ENCODE results near the gene NKX1-2.
A peak's percentile ranks its signal among the peaks of the same experiment; 100 is the strongest.

NKX1-2 gene

DNA sequence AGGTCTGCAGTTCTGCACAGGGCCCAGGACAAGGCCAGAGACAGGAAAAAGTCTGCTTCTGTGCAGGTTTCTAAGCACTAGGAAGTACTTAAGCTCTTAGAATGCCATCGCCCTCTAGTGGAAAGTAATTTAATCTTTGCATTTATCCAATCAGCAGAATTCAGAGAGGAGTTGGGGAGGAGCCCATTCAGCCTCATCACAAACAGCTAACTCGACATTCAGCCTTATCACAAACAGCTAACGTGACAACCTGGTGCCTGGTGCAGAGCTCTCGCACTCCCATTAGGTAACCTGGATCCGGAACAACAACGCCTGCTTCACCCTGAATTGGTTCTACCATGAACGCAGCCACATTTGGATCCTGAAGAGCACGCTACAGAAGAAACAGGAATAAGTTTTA is 46.3 kb downstream of the NKX1-2 start:
- TF ChIP-seq, protein P1, sequence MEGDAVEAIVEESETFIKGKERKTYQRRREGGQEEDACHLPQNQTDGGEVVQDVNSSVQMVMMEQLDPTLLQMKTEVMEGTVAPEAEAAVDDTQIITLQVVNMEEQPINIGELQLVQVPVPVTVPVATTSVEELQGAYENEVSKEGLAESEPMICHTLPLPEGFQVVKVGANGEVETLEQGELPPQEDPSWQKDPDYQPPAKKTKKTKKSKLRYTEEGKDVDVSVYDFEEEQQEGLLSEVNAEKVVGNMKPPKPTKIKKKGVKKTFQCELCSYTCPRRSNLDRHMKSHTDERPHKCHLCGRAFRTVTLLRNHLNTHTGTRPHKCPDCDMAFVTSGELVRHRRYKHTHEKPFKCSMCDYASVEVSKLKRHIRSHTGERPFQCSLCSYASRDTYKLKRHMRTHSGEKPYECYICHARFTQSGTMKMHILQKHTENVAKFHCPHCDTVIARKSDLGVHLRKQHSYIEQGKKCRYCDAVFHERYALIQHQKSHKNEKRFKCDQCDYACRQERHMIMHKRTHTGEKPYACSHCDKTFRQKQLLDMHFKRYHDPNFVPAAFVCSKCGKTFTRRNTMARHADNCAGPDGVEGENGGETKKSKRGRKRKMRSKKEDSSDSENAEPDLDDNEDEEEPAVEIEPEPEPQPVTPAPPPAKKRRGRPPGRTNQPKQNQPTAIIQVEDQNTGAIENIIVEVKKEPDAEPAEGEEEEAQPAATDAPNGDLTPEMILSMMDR (IDR thresholded peaks at IDR 0.05; ENCODE audit: low read depth, low read length, missing control alignments), result peak; percentile 67
- peak; percentile 67 for DNase-seq (ENCODE audit: low read depth)
- no peak overlapping the region for H3K4me3 ChIP-seq (ENCODE audit: low read depth, low read length)

DNA sequence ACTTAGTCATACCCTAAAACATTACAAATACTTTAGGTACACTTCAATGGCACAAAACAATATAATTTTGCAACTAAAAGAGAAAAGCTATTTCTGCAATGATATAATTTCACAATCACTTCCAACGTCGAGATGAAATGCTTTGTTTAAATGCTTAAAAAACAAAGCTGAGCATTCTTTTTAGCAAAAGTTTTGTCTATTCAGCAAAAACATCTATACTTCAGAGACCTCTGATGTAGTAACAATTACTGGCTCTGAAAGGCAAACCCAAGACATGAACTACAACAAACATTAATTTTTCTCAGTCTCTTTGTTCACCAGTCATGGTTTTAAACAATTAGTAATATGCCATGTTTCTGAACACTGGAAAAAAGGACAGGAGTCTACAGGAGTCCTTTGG is 47.6 kb downstream of the NKX1-2 start:
- TF ChIP-seq, protein P1 (IDR thresholded peaks at IDR 0.05; ENCODE audit: low read depth, low read length, missing control alignments), result no peak
- no peak overlapping the region for H3K4me3 ChIP-seq (ENCODE audit: low read depth, low read length)
- DNase-seq (ENCODE audit: low read depth), result no peak

DNA sequence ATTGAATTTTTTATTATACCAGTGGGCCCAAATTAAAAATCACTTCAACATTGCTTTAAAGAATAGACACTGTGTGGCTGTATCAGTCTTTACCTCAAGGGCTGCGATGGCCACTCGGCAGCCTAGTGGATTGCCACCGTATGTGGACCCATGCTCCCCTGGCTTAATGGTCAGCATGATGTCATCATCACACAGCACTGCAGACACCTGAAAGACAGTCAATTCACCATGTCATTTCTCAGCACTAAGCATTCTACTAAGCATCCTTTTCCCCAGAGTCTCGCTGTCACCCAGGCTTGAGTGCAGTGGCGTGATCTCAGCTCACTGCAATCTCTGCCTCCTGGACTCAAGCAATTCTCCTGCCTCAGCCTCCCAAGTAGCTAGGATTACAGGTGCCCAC is 48.2 kb downstream of the NKX1-2 start:
- no peak for DNase-seq (ENCODE audit: low read depth)
- H3K4me3 ChIP-seq (ENCODE audit: low read depth, low read length), result no peak overlapping the region
- TF ChIP-seq, protein P1 (IDR thresholded peaks at IDR 0.05; ENCODE audit: low read depth, low read length, missing control alignments), result no peak
